Fibroblast of skin of right quadriceps (primary cell): ENCODE results near the gene FLNC.

Source experiments
- DNase-seq: peaks from one replicate; pipeline ENCODE4 v3.0.0-alpha.2; 2013

Gene FLNC

GRCh38 chr7:128831994-128832879 lies 2.0 kb downstream of the FLNC start:
- peak; percentile 64 for DNase-seq

DNA sequence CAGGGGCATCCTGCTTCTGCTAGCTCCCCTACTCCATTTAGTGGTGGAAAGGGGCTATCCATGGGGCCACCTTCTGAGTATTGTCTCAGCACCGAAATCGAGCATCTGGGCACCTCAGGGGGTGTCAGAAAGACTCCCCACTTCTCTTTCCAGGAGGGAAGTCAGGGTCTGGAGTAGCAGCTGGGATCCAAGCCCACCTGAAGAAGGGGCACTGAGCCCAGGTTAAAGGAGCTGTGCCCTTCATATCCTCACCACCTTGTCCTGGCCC lies 2.6 kb downstream of the FLNC start:
- no peak for DNase-seq

GRCh38 chr7:128833148-128833945 lies 3.1 kb downstream of the FLNC start:
- peak; percentile 87 for DNase-seq

DNA sequence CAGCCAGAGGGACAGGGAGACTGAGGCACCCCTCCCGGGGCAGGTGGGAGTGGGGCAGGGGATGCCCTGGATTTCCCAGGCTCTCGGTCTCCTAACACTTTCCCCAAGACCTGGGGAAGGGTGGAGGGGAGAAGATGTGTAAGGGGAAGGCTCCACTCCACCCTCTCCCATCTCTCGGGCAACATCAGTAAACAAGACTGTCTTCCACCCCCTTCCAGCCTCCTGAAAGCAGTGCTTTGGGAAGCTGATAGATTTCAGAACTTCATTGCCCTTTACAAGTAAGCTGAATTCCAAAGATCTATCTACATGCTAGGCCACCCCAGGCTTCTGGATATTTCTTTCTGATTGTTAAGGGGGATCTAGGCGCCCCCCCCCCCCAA lies 3.7 kb downstream of the FLNC start:
- no peak for DNase-seq

DNA sequence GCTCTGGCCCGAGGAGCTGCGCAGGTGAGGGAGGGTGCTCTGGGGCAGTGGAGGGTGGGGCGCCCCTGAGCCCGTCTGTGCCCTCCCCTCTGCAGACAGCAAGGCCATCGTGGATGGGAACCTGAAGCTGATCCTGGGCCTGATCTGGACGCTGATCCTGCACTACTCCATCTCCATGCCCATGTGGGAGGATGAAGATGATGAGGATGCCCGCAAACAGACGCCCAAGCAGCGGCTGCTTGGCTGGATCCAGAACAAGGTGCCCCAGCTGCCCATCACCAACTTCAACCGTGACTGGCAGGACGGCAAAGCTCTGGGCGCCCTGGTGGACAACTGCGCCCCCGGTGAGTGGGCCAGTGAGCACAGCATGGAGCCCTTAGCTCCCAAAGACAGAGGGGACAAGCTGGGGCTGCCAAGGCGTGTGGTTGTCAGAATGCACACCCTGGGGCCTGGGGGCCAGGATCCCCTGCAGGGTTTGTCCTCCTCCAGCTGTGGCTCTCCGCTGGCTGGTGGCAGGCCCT lies 5.1 kb downstream of the FLNC start:
- no peak for DNase-seq

- DNase-seq, result peak; percentile 52
These were observed 5.8 kb downstream of the FLNC start for GRCh38 chr7:128835790-128836641.

DNA sequence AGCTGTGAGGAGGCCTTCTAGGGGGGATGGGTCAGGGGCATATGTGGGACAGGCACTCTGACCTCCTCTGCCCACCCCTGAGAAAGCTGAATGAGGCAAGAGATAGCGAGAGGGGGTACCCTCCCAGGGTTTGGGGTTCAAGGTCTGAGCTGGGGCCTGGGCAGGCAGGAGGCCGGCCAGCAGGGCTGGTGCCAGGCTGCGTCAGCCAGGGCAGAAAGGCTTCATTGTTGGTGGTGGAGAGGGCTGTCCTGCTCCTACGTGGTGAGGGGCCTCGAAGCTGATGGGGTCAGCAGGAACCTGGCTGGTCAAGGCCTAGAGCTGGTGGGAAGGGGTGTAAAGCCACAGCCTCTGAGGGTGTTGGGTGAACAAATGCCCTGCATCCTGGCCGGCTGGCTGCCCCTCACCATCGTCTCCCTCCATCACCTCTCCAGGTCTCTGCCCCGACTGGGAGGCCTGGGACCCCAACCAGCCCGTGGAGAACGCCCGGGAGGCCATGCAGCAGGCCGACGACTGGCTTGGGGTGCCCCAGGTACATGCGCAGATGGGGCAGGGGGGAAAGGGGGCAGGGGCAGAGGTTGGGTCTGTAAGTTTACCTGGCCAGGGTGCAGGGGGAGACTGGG lies 6.6 kb downstream of the FLNC start:
- DNase-seq, result no peak

DNA sequence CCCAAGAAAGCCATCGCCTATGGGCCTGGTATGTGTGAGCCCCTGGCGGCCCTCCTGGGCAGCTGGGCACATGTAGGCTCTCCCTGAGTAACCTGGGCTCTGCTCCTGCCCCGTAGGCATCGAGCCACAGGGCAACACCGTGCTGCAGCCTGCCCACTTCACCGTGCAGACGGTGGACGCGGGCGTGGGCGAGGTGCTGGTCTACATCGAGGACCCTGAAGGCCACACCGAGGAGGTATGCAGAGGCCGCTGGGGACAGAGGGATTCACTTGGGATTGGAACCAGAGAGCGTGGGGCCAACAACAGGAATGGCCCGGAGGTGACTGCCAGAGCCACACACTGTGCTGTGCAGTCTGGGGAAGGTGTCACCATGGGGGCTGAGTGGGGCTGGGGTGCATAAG lies 7.3 kb downstream of the FLNC start:
- DNase-seq, result no peak

GRCh38 chr7:128838109-128838779 lies 8.0 kb downstream of the FLNC start:
- no peak for DNase-seq

GRCh38 chr7:128838981-128839731 lies 8.9 kb downstream of the FLNC start:
- no peak for DNase-seq

- DNase-seq, result no peak
These were observed 9.6 kb downstream of the FLNC start for GRCh38 chr7:128839751-128840177.

DNA sequence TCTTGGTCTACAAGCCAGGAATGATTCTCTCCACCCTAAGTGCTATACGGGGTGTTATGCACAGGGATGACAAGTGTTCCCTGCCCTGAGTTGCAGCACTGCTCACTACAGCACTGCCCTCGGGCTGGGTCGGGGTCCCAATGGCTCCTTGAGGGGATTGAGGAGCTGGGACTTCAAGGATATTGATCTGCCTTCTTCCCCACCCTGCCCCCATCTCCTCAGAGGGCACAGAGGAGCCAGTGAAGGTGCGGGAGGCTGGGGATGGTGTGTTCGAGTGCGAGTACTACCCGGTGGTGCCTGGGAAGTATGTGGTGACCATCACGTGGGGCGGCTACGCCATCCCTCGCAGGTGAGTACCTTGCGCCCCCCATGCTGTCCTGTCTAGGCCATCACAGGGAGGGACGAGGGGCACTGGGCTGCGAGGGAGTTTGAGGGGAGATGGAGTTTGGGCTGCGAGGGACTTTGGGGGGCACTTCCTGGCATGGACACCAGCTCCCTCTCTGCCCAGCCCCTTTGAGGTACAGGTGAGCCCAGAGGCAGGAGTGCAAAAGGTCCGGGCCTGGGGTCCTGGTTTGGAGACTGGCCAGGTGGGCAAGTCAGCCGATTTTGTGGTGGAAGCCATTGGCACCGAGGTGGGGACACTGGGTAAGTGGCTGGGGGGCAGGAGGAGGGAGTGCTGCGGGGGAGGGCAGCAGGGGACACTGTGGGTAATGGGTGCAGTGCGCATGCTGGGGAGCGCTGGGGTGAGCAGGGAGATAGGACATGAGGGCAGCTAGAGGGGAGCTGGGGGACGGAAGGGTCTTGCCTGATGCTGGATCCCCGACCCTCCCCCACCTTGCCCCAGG lies 10.3 kb downstream of the FLNC start:
- DNase-seq, result no peak

- DNase-seq, result no peak
These were observed 11.0 kb downstream of the FLNC start for GRCh38 chr7:128841171-128841690.

- peak; percentile 42 for DNase-seq
These were observed 11.9 kb downstream of the FLNC start for GRCh38 chr7:128841921-128842673.

DNA sequence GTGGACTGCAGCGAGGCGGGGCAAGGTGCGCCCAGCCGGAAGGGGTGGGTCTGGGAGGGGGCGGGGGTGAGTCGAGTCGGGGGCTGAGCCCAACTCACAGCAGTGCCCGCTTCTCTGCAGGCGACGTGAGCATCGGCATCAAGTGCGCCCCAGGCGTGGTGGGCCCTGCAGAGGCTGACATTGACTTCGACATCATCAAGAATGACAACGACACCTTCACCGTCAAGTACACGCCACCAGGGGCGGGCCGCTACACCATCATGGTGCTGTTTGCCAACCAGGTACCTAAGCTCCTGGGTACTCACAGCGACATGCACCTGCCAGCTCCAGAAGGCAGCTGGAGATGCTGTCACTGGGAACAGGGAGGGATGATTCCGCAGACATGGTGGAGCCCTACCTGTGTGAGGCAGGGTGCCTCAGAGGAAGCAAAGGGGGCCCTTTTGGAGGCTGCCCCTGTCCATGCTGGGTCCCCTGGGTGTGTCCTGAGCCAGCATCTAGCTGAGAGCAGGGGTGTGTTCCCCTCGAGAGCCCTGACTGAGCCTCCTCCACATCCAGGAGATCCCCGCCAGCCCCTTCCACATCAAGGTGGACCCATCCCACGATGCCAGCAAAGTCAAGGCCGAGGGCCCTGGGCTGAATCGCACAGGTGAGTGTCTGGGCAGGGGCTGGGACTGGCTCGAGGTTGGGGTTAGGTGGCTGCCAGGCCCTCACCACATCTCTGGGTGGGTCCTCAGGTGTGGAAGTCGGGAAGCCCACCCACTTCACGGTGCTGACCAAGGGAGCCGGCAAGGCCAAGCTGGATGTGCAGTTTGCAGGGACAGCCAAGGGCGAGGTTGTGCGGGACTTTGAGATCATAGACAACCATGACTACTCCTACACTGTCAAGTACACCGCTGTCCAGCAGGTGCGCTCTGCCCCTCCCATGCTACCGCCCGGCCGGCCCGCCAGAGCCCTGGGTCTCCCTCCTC lies 12.8 kb downstream of the FLNC start:
- no peak for DNase-seq

- DNase-seq, result no peak
These were observed 13.9 kb downstream of the FLNC start for GRCh38 chr7:128843938-128844621.

GRCh38 chr7:128844777-128845311 lies 14.6 kb downstream of the FLNC start:
- DNase-seq, result no peak
